ENCODE measurements around the gene WDR38. TPM values are rescaled to one million over a fixed set of nuclear protein-coding genes. Genes with fewer than 3 reads are reported as not detected.

WDR38 gene
- total and polyA plus RNA-seq, 2 of the 13 experiments (the other 11 are each of a cell fraction or from before 2014, with no cell fraction given), result not detected

- BruUV-seq (replicated peaks), result TSS peak; percentile 85
- ChIA-PET POLR2A (interaction anchor here (0.9 to 2.7 kb wide), 16 partner anchors 10 to 48 kb away, joined by 3 to 28 read pairs (median 5); partner anchors contain the start of genes ARPC5L, NR6A1 and WDR38), CTCF (ENCODE audit: low intra/inter-chr PET ratio, low total read pairs) (interaction anchor here (1.4 to 1.7 kb wide), 3 partner anchors 24 to 44 kb away, joined by 6 read pairs; partner anchors contain the start of gene WDR38)
- 4% methylated on average over 4 of the region's 18 CpGs for WGBS (ENCODE audit: low lambda C conversion rate)
- intact Hi-C loops (cut with micrococcal nuclease; ENCODE audit: unreplicated experiment) (loop anchor here (2.0 to 5.0 kb wide), 2 partner anchors 24 to 41 kb away; partner anchors contain the start of gene OLFML2A), in situ Hi-C loops (cut with HindIII; ENCODE audit: extremely low pct_ligation_motif_present, low pct_unique_long_range_greater_than_20kb) (no loop called here)
- Histone ChIP-seq H3K4me2 (ENCODE audit: low read depth, low read length) (peak overlapping the region; percentile 89), H2AFZ (ENCODE audit: low read length) (peak overlapping the region; percentile 67), H3K79me2 (ENCODE audit: insufficient read depth, low read length) (no peaks in the 10 kb centered on the region), H3K4me1 (ENCODE audit: insufficient read depth, low read length) (peaks cover 46% of the 10 kb centered on the region), H3K27ac (ENCODE audit: extremely low read length, insufficient read depth, low read length) (peak overlapping the region; percentile 63), H3K36me3 (replicated peaks in 1 of 2; ENCODE audit: control insufficient read depth in 1 of 2, insufficient read depth in 2 of 2, low read length in 2 of 2) (no peaks in the 10 kb centered on the region), H3K4me3 (replicated peaks in 1 of 3; ENCODE audit: insufficient read depth in 1 of 3, low read depth in 2 of 3, low read length in 3 of 3) (peak overlapping the region; percentile 48 to 72 (median 54)), H3K27me3 (ENCODE audit: control insufficient read depth in 1 of 2, insufficient read depth in 2 of 2, low read length in 2 of 2) (no peaks in the 10 kb centered on the region), H3K9ac (ENCODE audit: insufficient read depth, low read depth, low read length) (peak overlapping the region; percentile 64), H3K9me3 (ENCODE audit: low read length) (no peaks in the 10 kb centered on the region), H4K20me1 (ENCODE audit: insufficient read depth, low read length) (no peaks in the 10 kb centered on the region)
- DNase-seq (ENCODE audit: low spot score), result peak; percentile 90
- ATAC-seq, result peak; percentile 91
- FAIRE-seq, result peak; percentile 72
- TF ChIP-seq SAFB2 (CRISPR knock-in tag; IDR thresholded peaks at IDR 0.05; ENCODE audit: borderline replicate concordance, low read depth) (peak; percentile 41; the same call in 1 of the 2 replicates), TSC22D2 (CRISPR knock-in tag; IDR thresholded peaks at IDR 0.05; ENCODE audit: borderline replicate concordance) (0 out of 2 replicates have a peak, but pooled peaks have one; percentile 61), IKZF1 (IDR thresholded peaks at IDR 0.05) (no peak), THAP11 (CRISPR knock-in tag; IDR thresholded peaks at IDR 0.05) (no peak; the same call in 1 of the 2 replicates), ZBTB8A (CRISPR knock-in tag; IDR thresholded peaks at IDR 0.05; ENCODE audit: borderline replicate concordance, low read depth) (no peak), SRSF4 (IDR thresholded peaks at IDR 0.05; ENCODE audit: low read depth, low read length, poor library complexity, severe bottlenecking) (no peak), SETDB1 (CRISPR knock-in tag; IDR thresholded peaks at IDR 0.05; ENCODE audit: borderline replicate concordance) (no peak), ZNF12 (CRISPR knock-in tag; IDR thresholded peaks at IDR 0.05) (peak; percentile 65), ISL2 (CRISPR knock-in tag; IDR thresholded peaks at IDR 0.05) (0 out of 2 replicates have a peak, but pooled peaks have one; percentile 57), BHLHE40 (IDR thresholded peaks at IDR 0.05; ENCODE audit: low read length) (peak; percentile 16; the same call in 1 of the 2 replicates), HOXA3 (CRISPR knock-in tag; IDR thresholded peaks at IDR 0.05) (peak; percentile 62; the same call in 1 of the 2 replicates), IKZF4 (CRISPR knock-in tag; IDR thresholded peaks at IDR 0.05; ENCODE audit: borderline replicate concordance, low read depth, not compliant biosample characterization) (peak; percentile 29), MAF1 (CRISPR knock-in tag; IDR thresholded peaks at IDR 0.05; ENCODE audit: borderline replicate concordance) (0 out of 2 replicates have a peak, but pooled peaks have one; percentile 59), SNAI1 (CRISPR knock-in tag; IDR thresholded peaks at IDR 0.05; ENCODE audit: borderline replicate concordance) (no peak), ZNF24 (IDR thresholded peaks at IDR 0.05) (no peak), SMAD9 (CRISPR knock-in tag; IDR thresholded peaks at IDR 0.05) (peak; percentile 22; the same call in 1 of the 2 replicates), ISX (CRISPR knock-in tag; conservative IDR thresholded peaks at IDR 0.05) (no peak), KLF9 (CRISPR knock-in tag; IDR thresholded peaks at IDR 0.05; ENCODE audit: low read depth) (0 out of 2 replicates have a peak, but pooled peaks have one; percentile 23), JUN (CRISPR knock-in tag; IDR thresholded peaks at IDR 0.05) (0 out of 2 replicates have a peak, but pooled peaks have one; percentile 15), ZNF501 (CRISPR knock-in tag; IDR thresholded peaks at IDR 0.05) (0 out of 2 replicates have a peak, but pooled peaks have one; percentile 22)
- TF ChIP-seq, protein P1, sequence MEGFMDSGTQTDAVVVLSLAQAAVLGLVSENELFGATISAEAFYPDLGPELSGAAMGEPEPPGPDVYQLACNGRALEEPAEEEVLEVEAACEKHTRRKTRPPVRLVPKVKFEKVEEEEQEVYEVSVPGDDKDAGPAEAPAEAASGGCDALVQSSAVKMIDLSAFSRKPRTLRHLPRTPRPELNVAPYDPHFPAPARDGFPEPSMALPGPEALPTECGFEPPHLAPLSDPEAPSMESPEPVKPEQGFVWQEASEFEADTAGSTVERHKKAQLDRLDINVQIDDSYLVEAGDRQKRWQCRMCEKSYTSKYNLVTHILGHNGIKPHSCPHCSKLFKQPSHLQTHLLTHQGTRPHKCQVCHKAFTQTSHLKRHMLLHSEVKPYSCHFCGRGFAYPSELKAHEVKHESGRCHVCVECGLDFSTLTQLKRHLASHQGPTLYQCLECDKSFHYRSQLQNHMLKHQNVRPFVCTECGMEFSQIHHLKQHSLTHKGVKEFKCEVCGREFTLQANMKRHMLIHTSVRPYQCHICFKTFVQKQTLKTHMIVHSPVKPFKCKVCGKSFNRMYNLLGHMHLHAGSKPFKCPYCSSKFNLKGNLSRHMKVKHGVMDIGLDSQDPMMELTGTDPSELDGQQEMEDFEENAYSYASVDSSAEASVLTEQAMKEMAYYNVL (CRISPR knock-in tag; IDR thresholded peaks at IDR 0.05; ENCODE audit: borderline replicate concordance), result 0 out of 2 replicates have a peak, but pooled peaks have one; percentile 15
These were observed 34.6 kb upstream of the WDR38 start for GRCh38 chr9:124818431-124819281.
